Lower leg skin (tissue), 3 donors: ENCODE measurements around the gene MTA1.

Source experiments
- POLR2A ChIP-seq, 2 donors: fragments of 450-650 bp; IDR thresholded peaks; one replicate each; pipeline ENCODE4 v1.6.1; 2016 to 2017; ENCODE audit warnings: antibody characterized with exemption in 2 of 2, mild to moderate bottlenecking in 1 of 2, moderate library complexity in 1 of 2
- TF ChIP-seq, protein P1 (sequence below), 3 donors: fragments of 450-650 bp; IDR thresholded peaks; one replicate each; pipeline ENCODE4 v1.5.1; 2016; ENCODE audit warnings: antibody characterized with exemption in 3 of 3, mild to moderate bottlenecking in 3 of 3, moderate library complexity in 2 of 3

DNA sequence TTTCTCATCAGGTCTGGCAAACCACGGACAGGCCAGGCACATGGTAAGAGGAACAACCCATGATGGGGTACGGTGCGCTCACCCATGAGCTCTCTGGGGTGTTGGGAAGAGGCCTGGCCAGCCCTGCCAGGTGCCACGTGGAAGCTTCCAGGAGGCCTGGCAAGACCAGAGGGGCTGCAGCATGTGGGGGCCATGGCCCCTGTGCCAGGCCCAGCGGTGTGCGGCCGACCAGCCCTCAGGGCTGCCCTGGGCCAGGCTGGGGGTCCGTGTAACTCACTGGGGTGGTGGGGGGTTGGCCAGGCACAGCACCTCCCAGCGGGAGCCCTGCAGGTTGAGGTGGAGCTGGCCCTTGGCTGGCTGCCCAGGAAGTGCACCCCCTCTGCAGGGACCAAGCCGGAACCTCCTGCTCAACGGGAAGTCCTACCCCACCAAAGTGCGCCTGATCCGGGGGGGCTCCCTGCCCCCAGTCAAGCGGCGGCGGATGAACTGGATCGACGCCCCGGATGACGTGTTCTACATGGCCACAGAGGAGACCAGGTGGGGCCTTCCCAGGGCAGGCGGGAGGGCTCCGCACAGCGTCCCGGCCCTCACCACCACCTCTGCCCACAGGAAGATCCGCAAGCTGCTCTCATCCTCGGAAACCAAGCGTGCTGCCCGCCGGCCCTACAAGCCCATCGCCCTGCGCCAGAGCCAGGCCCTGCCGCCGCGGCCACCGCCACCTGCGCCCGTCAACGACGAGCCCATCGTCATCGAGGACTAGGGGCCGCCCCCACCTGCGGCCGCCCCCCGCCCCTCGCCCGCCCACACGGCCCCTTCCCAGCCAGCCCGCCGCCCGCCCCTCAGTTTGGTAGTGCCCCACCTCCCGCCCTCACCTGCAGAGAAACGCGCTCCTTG, 50.1 kb downstream of the MTA1 start:
- TF ChIP-seq, protein P1, sequence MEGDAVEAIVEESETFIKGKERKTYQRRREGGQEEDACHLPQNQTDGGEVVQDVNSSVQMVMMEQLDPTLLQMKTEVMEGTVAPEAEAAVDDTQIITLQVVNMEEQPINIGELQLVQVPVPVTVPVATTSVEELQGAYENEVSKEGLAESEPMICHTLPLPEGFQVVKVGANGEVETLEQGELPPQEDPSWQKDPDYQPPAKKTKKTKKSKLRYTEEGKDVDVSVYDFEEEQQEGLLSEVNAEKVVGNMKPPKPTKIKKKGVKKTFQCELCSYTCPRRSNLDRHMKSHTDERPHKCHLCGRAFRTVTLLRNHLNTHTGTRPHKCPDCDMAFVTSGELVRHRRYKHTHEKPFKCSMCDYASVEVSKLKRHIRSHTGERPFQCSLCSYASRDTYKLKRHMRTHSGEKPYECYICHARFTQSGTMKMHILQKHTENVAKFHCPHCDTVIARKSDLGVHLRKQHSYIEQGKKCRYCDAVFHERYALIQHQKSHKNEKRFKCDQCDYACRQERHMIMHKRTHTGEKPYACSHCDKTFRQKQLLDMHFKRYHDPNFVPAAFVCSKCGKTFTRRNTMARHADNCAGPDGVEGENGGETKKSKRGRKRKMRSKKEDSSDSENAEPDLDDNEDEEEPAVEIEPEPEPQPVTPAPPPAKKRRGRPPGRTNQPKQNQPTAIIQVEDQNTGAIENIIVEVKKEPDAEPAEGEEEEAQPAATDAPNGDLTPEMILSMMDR (IDR thresholded peaks at IDR 0.05), result no peak
- no peak for TF ChIP-seq POLR2A (IDR thresholded peaks at IDR 0.05)
